GM12878 (cell line): ENCODE measurements around the gene CASTOR1. TPM values are rescaled to one million over a fixed set of nuclear protein-coding genes. Genes with fewer than 3 reads are reported as not detected.

Experiments used
- ATAC-seq: fragments of 200-7000 bp; cut with Tn5 transposase; 3 replicates; pipeline ENCODE4 v1.9.1; 2020; ENCODE audit warnings: mild to moderate bottlenecking, moderate library complexity
- BruUV-seq: library from RNA; stranded (reverse); fragments of 400-500 nt; replicated peaks from 2 replicates; lab custom pipeline; 2021; lab: Mats Ljungman, UMichigan
- CTCF ChIA-PET: fragments of 300-600 bp; sonication (Branson Sonifier 250); formaldehyde crosslinking; extraction: SDS; loops from one replicate; lab custom pipeline; 2021; ENCODE audit warnings: inconsistent platforms; lab: Yijun Ruan, JAX
- POLR2A ChIA-PET: fragments of 350-600 bp; formaldehyde crosslinking; extraction: SDS; loops from one replicate; lab custom pipeline; 2021; ENCODE audit warnings: inconsistent platforms; lab: Charles Lee
- RAD21 ChIA-PET: fragments of 300-600 bp; sonication (Branson Sonifier 250); formaldehyde crosslinking; loops from one replicate; lab custom pipeline; 2023; ENCODE audit warnings: antibody characterized with exemption; ENCODE audit not compliant: unreplicated experiment; lab: Charles Lee
- SMC1A ChIA-PET: fragments of 300-600 bp; sonication (Branson Sonifier 250); formaldehyde crosslinking; loops from one replicate; lab custom pipeline; 2023; ENCODE audit not compliant: unreplicated experiment, uncharacterized antibody; lab: Charles Lee
- DNase-seq: peaks from one replicate; pipeline ENCODE4 v3.0.0-alpha.2; 2011; ENCODE audit warnings: low read depth, low spot score
- FAIRE-seq: peaks from 3 replicates; lab custom pipeline; 2011; peaks lifted over from hg19 to GRCh38; lab: Jason Lieb, UNC
- H2AFZ ChIP-seq: 2 replicates; pipeline ENCODE4 v1.6.0; 2011; ENCODE audit warnings: low read depth, low read length, control low read depth; ENCODE audit not compliant: control insufficient read depth
- H3K27ac ChIP-seq: 2 replicates; pipeline ENCODE4 v1.5.1; 2011; ENCODE audit warnings: control low read depth; ENCODE audit not compliant: control insufficient read depth, insufficient read depth
- H3K27me3 ChIP-seq, 2 experiments: replicated peaks in 1 of 2; 2 replicates each; pipeline versions ENCODE4 v1.6.0 to v1.6.1; 2011; ENCODE audit warnings: low read length in 1 of 2; ENCODE audit not compliant: control insufficient read depth in 2 of 2, insufficient read depth in 2 of 2
- H3K36me3 ChIP-seq, 2 experiments: 2 replicates each; pipeline ENCODE4 v1.5.1; 2011; ENCODE audit warnings: low read length in 1 of 2; ENCODE audit not compliant: control insufficient read depth in 2 of 2, insufficient read depth in 2 of 2
- H3K4me1 ChIP-seq: 2 replicates; pipeline ENCODE4 v1.6.1; 2011; ENCODE audit warnings: mild to moderate bottlenecking, low read length, moderate library complexity, mixed read lengths; ENCODE audit not compliant: control insufficient read depth, insufficient read depth
- H3K4me2 ChIP-seq: 2 replicates; pipeline ENCODE4 v1.6.0; 2011; ENCODE audit warnings: control low read depth; ENCODE audit not compliant: control insufficient read depth, insufficient read depth
- H3K4me3 ChIP-seq: fragments of 200-600 bp; sonication (generic); 2 replicates; pipeline ENCODE4 v1.5.1; 2016
- H3K79me2 ChIP-seq: 2 replicates; pipeline ENCODE4 v1.6.0; 2011; ENCODE audit warnings: low read length; ENCODE audit not compliant: control insufficient read depth, insufficient read depth
- H3K9ac ChIP-seq: 2 replicates; pipeline ENCODE4 v1.8.0; 2011; ENCODE audit warnings: low read length, control low read depth, mixed read lengths; ENCODE audit not compliant: control insufficient read depth, insufficient read depth
- H3K9me3 ChIP-seq: replicated peaks from 3 replicates; pipeline ENCODE4 v1.5.1; 2011; ENCODE audit warnings: mild to moderate bottlenecking, low read length; ENCODE audit not compliant: control insufficient read depth, insufficient read depth
- H4K20me1 ChIP-seq: 2 replicates; pipeline ENCODE4 v1.6.0; 2011; ENCODE audit not compliant: control insufficient read depth, insufficient read depth
- ATF7 ChIP-seq: fragments of 450-650 bp; IDR thresholded peaks from 2 replicates; pipeline ENCODE4 v1.6.1; 2016; ENCODE audit warnings: low read depth, mild to moderate bottlenecking
- CHD4 ChIP-seq: fragments of 200-600 bp; sonication (generic); IDR thresholded peaks from 2 replicates; pipeline ENCODE4 v1.6.1; 2016; ENCODE audit warnings: mild to moderate bottlenecking
- ETV6 ChIP-seq, 2 experiments: fragments of 450-650 bp in 1 of 2; IDR thresholded peaks in 1 of 2; conservative IDR thresholded peaks in 1 of 2; 2 replicates each; pipeline ENCODE4 v1.6.1; 2014; ENCODE audit warnings: antibody characterized with exemption in 1 of 2, borderline replicate concordance in 1 of 2, low read depth in 1 of 2, mild to moderate bottlenecking in 1 of 2, moderate library complexity in 1 of 2
- EZH2 ChIP-seq: IDR thresholded peaks from 2 replicates; pipeline ENCODE4 v1.6.1; 2012; ENCODE audit warnings: low read depth, mild to moderate bottlenecking, control low read depth, inconsistent platforms, low read length, borderline replicate concordance; ENCODE audit not compliant: control insufficient read depth
- IRF4 ChIP-seq: IDR thresholded peaks from 2 replicates; pipeline ENCODE4 v1.6.1; 2011; ENCODE audit warnings: low read depth, low read length
- MTA3 ChIP-seq: IDR thresholded peaks from 2 replicates; pipeline ENCODE4 v1.6.1; 2012; ENCODE audit warnings: low read length, inconsistent platforms, borderline replicate concordance
- NR2C2 ChIP-seq: IDR thresholded peaks from 2 replicates; pipeline ENCODE4 v1.6.1; 2011; ENCODE audit warnings: borderline replicate concordance, low read depth; ENCODE audit not compliant: control insufficient read depth, insufficient read length
- POU2F2 ChIP-seq: IDR thresholded peaks from 3 replicates; pipeline ENCODE4 v1.6.1; 2011; ENCODE audit warnings: low read depth, mild to moderate bottlenecking, low read length, borderline replicate concordance
- RAD21 ChIP-seq: IDR thresholded peaks from 2 replicates; pipeline ENCODE4 v1.6.1; 2011; ENCODE audit warnings: mild to moderate bottlenecking, low read depth, low read length, moderate library complexity; ENCODE audit not compliant: insufficient read depth
- RBBP5 ChIP-seq: fragments of 200-600 bp; sonication (generic); conservative IDR thresholded peaks from 2 replicates; pipeline ENCODE4 v1.6.1; 2016
- SREBF2 ChIP-seq: IDR thresholded peaks from 2 replicates; pipeline ENCODE4 v1.6.1; 2012; ENCODE audit warnings: mild to moderate bottlenecking, low read length
- STAT1 ChIP-seq: fragments of 450-650 bp; conservative IDR thresholded peaks from 2 replicates; pipeline ENCODE4 v1.6.1; 2014; ENCODE audit warnings: antibody characterized with exemption, mild to moderate bottlenecking
- STAT3 ChIP-seq: IDR thresholded peaks from 2 replicates; pipeline ENCODE4 v1.6.1; 2011; ENCODE audit warnings: low read depth, low read length, improper control_type of control experiment
- TBL1XR1 ChIP-seq: IDR thresholded peaks from 2 replicates; pipeline ENCODE4 v1.6.1; 2012; ENCODE audit warnings: low read depth, low read length, improper control_type of control experiment
- YY1 ChIP-seq: IDR thresholded peaks from 2 replicates; pipeline ENCODE4 v1.6.1; 2011; ENCODE audit warnings: low read depth, mild to moderate bottlenecking, low read length
- WGBS: methylation state at CpG from one replicate; pipeline ENCODE4 v1.1.6; 2016; ENCODE audit warnings: low lambda C conversion rate; ENCODE audit not compliant: insufficient replicate concordance, insufficient coverage; ENCODE audit errors: missing lambda C conversion rate; 5-methylcytosine and 5-hydroxymethylcytosine counted together
- in situ Hi-C: fragments of 300-500 bp; cut with MboI; formaldehyde crosslinking; loops from 9 replicates; pipeline ENCODE4 v1.14.3; 2018; ENCODE audit warnings: mixed read lengths
- intact Hi-C: fragments of 100-400 bp; cut with micrococcal nuclease; formaldehyde crosslinking; loops from one replicate; pipeline ENCODE4 v1.14.2; 2022; ENCODE audit not compliant: unreplicated experiment
- polyA plus RNA-seq, 11 experiments: library from polyadenylated mRNA; depleted of rRNA in 4 of 11; unstranded in 6 of 11; stranded (reverse) in 5 of 11; fragments of >200 nt; fragmentation: Nextera tagmentation in 4 of 11; fragmentation: Illumina TruSeq in 1 of 11; extraction: Ambion mirVana in 4 of 11; extraction: Trizol in 1 of 11; gene quantifications; 1 replicate in 1 of 11; 2 replicates in 10 of 11; pipeline versions ENCODE4 v1.2.1 to v1.2.3, GENCODE V29; 2011 to 2016; ENCODE audit warnings: inconsistent platforms in 2 of 11, missing spikeins in 2 of 11, low read depth in 1 of 11
- total RNA-seq, 4 experiments: library from RNA; depleted of rRNA in 3 of 4; stranded (reverse); fragments of >200 nt in 3 of 4; fragmentation: Illumina TruSeq in 1 of 4; extraction: Trizol in 1 of 4; gene quantifications; 2 replicates each; pipeline versions ENCODE4 v1.2.1 to v1.2.3, GENCODE V29; 2013 to 2021
- TF ChIP-seq, protein P1 (sequence below): fragments of 450-650 bp; IDR thresholded peaks from 2 replicates; pipeline ENCODE4 v1.6.1; 2016; ENCODE audit warnings: mild to moderate bottlenecking
- TF ChIP-seq, protein P2 (sequence below): fragments of 450-650 bp; IDR thresholded peaks from 2 replicates; pipeline ENCODE4 v1.6.1; 2017; ENCODE audit warnings: antibody characterized with exemption, mild to moderate bottlenecking, moderate library complexity

Gene CASTOR1
- total and polyA plus RNA-seq, 10 of the 15 experiments (the other 5 are each of a cell fraction or from before 2014, with no cell fraction given): 0.31 to 9.1 (median 3.3) TPM

DNA sequence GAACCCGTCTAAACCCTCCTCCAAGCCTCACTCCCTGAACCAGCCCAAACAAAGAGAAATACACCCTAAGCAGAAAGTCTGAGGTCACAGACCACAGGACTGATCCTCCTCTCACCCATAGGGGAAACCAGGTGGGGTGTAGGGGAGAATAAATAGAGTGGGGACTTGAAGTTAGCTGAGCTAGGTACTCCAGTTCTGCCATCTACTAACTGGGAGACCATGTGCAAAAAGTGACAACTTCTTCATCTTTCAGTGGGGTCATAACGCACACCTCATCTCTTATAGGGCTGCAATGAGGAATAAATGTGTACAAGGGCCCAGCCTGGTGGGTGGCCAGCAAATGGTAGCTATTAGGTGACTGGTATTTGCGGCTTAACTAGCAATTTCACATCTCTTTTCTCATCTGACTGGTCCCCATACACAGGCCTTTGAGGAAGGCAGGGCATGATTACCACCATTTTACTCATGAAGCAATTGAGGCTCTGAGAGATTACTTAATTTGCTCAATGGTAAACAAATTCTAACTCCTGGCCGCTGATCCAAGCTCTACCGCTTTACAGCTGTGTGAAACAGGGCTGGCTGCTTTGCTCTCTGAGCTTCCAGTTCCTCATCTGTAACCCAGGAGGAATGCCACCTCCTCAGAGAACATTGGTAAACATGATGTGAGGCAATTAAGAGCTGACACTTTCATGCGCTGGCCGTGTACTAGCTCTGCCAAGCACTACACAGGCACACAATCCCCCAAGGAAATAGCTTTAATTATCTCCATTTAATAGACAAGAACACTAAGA lies 20.8 kb upstream of the CASTOR1 start (continued):
- no peak for TF ChIP-seq STAT1

DNA sequence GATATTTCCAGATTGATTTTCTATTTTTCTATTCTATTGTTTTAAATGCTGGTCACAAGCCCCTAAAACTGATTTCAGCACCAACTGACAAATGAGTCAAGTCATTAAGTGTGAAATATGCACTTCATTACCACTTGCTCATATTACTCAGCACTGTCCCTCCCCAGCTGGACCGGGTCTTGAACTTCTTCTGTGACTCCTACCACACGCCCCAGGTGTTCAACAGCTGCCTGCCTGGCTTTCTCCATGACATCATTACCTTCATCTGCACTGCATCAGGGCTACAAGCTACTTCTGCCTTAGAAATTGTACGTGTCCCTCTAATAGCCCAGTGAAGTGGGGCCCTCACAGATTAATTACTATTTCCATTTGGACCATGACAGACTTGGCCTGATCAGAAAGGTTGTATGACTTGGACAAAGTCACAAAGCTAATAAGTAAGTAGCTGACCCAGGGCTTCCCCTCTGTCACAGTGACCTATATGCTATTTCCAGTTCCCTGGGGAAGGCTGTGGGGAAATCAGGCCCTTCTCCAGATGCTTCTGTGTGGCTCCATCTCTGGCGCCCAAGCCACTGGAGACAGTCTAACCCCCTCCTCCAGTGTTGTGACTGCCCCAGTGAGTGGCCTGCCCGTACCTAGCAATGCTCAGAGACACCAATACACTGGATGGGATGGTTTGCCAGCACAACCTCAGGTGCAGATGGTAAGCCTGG lies 19.4 kb upstream of the CASTOR1 start:
- SMC1A ChIA-PET: interaction anchor here (0.9 to 9.7 kb wide), 5 partner anchors 9 to 81 kb away, joined by 3 to 92 read pairs (median 4); partner anchors contain the start of genes CASTOR1 and TBC1D10A
- BruUV-seq: no TSS peak
- CTCF ChIA-PET: interaction anchor here (2.4 to 18.4 kb wide), 2 partner anchors 17 to 19 kb away, joined by 14 to 177 read pairs; partner anchors contain the start of genes CASTOR1 and TBC1D10A
- TF ChIP-seq, protein P1, sequence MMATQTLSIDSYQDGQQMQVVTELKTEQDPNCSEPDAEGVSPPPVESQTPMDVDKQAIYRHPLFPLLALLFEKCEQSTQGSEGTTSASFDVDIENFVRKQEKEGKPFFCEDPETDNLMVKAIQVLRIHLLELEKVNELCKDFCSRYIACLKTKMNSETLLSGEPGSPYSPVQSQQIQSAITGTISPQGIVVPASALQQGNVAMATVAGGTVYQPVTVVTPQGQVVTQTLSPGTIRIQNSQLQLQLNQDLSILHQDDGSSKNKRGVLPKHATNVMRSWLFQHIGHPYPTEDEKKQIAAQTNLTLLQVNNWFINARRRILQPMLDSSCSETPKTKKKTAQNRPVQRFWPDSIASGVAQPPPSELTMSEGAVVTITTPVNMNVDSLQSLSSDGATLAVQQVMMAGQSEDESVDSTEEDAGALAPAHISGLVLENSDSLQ: 0 out of 2 replicates have a peak, but pooled peaks have one; percentile 2
- no peak for TF ChIP-seq RBBP5
- TF ChIP-seq ETV6 (conservative IDR thresholded peaks at IDR 0.05 in 1 of 2, IDR thresholded peaks at IDR 0.05 in 1 of 2; ENCODE audit: borderline replicate concordance in 1 of 2, low read depth in 1 of 2): peak in 1 of 2 experiments; percentile 47; a peak in 1 of 4 replicates
- no peak for TF ChIP-seq MTA3
- TF ChIP-seq RAD21: no peak
- no peak for TF ChIP-seq YY1
- 0 out of 2 replicates have a peak, but pooled peaks have one; percentile 44 for TF ChIP-seq IRF4
- TF ChIP-seq CHD4: no peak
- no peak for TF ChIP-seq SREBF2
- TF ChIP-seq, protein P2, sequence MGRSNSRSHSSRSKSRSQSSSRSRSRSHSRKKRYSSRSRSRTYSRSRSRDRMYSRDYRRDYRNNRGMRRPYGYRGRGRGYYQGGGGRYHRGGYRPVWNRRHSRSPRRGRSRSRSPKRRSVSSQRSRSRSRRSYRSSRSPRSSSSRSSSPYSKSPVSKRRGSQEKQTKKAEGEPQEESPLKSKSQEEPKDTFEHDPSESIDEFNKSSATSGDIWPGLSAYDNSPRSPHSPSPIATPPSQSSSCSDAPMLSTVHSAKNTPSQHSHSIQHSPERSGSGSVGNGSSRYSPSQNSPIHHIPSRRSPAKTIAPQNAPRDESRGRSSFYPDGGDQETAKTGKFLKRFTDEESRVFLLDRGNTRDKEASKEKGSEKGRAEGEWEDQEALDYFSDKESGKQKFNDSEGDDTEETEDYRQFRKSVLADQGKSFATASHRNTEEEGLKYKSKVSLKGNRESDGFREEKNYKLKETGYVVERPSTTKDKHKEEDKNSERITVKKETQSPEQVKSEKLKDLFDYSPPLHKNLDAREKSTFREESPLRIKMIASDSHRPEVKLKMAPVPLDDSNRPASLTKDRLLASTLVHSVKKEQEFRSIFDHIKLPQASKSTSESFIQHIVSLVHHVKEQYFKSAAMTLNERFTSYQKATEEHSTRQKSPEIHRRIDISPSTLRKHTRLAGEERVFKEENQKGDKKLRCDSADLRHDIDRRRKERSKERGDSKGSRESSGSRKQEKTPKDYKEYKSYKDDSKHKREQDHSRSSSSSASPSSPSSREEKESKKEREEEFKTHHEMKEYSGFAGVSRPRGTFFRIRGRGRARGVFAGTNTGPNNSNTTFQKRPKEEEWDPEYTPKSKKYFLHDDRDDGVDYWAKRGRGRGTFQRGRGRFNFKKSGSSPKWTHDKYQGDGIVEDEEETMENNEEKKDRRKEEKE: no peak
- TF ChIP-seq NR2C2: no peak
- no peak for TF ChIP-seq EZH2
- no peak; the same call in 1 of the 2 replicates for TF ChIP-seq TBL1XR1
- TF ChIP-seq POU2F2: no peak
- TF ChIP-seq STAT3: no peak
- peak; percentile 98 for TF ChIP-seq ATF7

More for the DNA sequence above, 19.4 kb upstream of the CASTOR1 start:
- H3K27ac ChIP-seq: peak overlapping the region; percentile 87
- peak overlapping the region; percentile 24; the same call in 1 of the 2 replicates for H3K9ac ChIP-seq
- H4K20me1 ChIP-seq: no peaks in the 10 kb centered on the region
- no peaks in the 10 kb centered on the region for H3K27me3 ChIP-seq
- H3K36me3 ChIP-seq: peaks cover 0 to 14% of the 10 kb centered on the region in 2 experiments; a peak in 2 of 4 replicates
- ChIA-PET POLR2A (interaction anchor here (1.1 to 16.1 kb wide), 5 partner anchors 12 to 115 kb away, joined by 3 to 198 read pairs (median 6); partner anchors contain the start of gene TBC1D10A), RAD21 (interaction anchor here (0.7 to 8.2 kb wide), 7 partner anchors 17 to 1036 kb away, joined by 3 to 88 read pairs (median 4); partner anchors contain the start of genes CASTOR1, CCDC157, SF3A1 and TBC1D10A)
- peak overlapping the region; percentile 70 for H3K4me2 ChIP-seq
- intact Hi-C loops: no loop called here
- peaks cover 75% of the 10 kb centered on the region for H3K79me2 ChIP-seq
- FAIRE-seq (no peak), ATAC-seq (peak; percentile 46), DNase-seq (peak; percentile 65)
- H3K9me3 ChIP-seq: no peaks in the 10 kb centered on the region
- H3K4me1 ChIP-seq: peaks cover 97% of the 10 kb centered on the region
- 20% methylated on average over 5 of the region's 5 CpGs for WGBS
- in situ Hi-C loops: no loop called here
- H2AFZ ChIP-seq: no peak overlapping the region
- no peak overlapping the region for H3K4me3 ChIP-seq
